ENCODE results near the gene MLH3.
A peak's percentile ranks its signal among the peaks of the same experiment; 100 is the strongest.

The MLH3 gene

DNA sequence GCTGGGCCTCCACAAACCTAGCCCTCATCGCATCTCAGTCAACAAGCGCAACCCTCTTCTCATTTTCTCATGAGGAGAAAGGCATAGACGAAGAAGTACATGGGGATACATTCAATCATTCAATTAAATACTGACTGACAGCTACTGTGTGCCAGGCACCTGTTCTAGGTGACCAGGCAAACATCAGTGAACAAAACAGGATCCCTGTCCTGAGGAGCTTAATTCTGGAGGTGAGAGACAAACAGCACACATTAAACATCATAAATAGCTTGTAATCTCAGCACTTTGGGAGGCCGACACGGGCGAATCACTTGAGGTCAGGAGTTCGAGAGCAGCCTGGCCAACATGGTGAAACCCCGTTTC, 12.9 kb upstream of the MLH3 start:
- no peak for DNase-seq

DNA sequence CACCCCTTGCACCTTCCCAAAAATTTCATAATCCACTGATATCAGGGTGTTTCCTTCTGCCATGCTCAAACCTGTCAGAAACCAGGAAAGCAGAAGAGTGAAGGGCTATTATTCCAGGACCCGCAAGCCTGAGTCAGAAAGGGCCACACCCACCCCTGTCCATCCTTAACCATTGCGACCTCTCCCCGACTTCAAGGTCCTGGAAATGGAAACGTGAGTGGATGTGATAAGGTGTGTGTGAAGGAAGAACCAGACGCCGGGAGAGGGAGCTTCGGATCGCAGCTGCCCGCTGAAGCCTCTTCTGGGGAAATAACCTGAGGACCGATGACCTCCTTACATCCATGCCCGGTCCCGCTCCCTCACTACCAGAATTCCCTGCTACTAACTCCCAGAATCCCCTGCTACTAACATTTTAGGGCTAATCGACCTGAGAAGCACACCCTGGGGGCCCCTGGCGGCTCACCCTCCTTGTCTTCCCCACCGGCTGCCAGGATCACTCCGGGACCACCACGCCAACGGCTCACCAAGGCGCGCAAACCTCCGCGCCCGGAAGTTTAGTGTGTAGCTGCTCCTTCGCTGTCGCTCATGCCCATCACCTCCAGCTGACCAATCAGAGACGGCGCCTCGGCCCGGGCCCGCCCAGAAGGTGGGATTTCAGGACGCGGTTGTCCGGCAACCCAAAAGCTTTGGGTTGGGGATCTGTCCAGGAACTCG, 12.4 kb upstream of the MLH3 start, which contains the start of gene ACYP1:
Gene ACYP1 (minus strand): TSS at position 534 of the 714 bp plus-strand sequence. CDS start 471 bp downstream, at position 63.
- peak; percentile 90 for DNase-seq

DNA sequence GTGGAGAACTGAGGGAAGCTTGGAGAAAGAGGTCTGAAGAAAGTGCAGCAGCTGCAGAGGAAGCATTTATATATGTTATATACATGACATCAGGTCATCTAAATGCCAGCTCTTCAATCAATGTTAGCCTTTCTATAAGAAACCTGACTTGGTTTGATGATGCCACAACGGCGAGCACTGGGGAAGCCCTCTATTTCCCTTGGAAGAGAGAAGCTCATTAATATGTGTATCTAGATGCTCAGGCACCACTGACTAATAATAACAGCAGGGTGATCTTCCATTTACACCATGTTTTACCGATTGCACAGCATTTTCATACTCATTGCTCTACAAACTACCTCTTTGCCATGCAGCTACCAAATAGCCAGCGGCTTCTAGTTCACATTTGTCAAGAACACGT, 11.7 kb upstream of the MLH3 start:
- no peak for DNase-seq

DNA sequence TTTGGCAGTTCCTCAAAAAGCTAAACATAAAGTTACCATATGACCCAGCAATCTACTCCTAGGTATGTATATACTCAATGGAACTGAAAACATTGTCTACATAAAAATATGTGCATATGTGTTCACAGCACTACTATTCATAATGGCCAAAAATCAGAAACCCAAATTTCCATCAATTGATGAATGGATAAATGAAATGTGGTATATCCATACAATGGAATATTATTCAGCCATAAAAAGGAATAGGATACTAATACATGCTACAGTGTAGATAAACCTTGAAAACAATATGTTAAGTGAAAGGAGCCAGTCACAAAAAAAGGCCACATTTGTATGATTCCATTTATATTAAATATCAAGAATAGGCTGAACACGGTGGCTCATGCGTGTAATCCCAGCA, 9.2 kb upstream of the MLH3 start:
- no peak for DNase-seq

DNA sequence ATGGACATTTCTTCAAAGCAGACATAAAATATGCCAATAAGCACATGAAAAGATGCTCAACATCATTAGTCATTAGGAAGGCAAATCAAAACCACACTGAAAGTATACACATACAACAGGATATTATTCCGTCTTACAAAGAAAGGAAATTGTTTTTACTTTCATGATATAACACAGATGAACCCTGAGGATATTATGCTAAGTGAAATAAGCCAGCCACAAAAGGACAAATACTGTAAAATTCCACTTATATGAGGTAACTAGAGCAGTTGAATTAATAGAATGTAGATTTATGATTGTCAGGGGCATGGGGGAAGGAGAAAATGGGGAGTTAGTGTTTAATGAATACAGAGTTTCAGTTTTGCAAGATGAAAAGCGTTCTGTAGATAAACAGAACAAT, 8.4 kb upstream of the MLH3 start:
- DNase-seq = no peak

DNA sequence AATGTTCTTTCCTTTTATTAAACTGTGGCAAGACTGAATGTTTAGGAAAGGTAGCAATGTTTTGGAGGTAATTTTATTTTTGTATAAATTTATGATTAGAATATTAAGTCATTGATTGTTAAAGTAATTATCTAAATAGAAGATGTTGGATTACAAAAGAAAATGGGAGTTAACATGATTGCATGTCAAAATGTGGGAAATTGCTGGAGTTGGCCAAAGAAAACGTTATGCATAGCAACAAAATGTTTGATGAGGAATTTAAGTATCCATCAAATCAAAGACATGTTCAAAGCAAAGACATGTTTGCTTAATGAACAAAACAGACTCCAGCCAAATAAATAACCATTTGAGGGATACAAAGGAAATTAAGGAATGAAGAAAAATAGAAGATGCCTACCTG, 3.2 kb upstream of the MLH3 start:
- no peak for DNase-seq

DNA sequence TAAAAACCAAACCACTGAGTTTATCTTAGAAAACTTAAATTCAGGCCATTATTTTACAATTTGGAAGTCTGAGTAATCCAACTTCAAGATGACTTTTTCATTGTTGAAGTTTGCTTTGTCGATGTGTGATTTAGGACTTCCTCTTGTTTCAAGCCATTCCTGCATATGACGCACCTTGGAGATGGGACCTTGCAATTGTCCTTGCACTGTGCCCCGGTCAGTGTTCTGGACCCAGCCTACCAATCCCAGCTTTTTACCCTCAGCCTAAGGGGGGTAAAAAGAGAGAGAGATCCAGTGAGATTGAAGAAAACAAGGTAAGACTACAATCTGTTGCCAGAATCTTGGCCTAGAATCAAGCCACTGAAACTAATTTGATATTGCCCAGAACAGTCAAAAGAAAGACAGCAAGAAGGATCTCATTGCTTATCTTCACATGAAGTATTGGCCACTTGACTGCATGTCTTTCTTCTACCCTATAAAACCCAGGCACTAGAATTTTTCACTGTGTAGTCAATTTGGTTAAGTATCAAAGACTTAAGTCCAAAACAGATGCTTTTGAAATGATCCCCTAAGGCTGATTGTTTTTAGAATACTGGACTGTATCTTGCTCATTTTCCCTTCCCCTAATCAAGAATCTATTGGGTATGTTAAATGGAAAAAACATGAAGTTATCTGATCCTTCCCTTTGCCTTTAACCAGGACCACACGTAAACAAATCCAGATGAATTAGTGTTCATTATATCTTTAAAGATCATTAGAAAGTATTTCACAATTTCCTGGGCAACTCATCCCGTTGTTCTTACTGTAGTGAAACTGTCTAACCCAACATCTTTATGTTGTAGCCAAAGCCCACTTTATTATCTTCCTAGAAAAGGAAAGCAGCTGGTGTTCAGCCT, 2.4 kb upstream of the MLH3 start:
- DNase-seq = no peak

DNA sequence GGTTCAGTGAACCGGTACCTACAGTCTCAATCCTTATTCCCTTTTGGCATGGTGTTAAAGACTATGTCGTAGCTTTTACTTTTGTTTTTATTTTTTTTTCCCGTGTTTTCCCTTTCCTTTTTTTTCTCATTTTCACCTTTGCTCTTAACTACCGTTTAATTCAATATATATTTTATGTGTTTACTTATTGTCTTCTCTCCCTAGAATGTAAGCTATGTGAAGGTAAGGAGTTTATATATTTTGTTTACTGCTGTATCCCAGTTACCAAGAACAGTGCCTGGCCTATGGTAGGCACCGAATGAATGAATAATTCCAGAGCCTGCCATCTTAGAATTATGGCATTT, 261 bp upstream of the MLH3 start:
- DNase-seq = no peak

DNA sequence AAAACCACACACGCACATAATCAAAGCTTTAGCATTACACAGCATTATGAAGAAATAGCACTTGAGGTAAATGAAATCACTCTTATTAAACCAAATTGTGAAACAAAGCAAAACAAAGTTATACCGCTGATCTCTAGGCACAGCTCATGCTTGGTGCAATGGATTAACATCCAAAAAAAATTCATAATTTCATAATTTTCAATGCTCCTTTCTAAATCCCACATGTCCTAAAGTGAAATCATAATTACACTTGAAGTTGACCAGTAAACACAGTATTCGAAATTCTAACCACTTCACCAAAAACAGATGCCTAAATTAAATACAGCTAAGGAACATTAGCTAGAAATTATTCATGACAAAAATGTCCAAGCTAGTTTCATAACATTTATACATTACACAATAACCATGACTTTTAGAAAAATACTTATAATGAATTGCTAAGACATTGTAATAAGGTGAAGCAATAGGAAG, 1.5 kb downstream of the MLH3 start:
- no peak for DNase-seq

DNA sequence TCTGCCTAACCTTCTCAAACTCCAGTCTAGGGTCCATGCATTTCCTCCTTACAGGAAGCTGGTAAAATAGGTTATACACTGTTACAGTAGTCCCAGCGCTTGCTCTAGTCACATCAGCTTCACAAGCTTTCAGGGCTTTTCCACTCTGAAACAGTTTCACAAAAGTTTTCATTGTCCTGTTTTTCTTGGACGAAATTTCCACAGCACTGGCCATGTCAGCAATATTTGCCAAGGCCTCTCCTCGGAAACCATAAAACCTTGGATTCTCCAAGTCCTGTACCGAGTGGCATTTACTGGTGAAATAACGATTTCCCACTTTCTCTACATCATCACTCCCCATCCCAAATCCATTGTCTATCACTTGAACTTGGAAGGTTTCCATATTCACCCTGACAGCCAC, 2.1 kb downstream of the MLH3 start:
- peak; percentile 69 for DNase-seq

DNA sequence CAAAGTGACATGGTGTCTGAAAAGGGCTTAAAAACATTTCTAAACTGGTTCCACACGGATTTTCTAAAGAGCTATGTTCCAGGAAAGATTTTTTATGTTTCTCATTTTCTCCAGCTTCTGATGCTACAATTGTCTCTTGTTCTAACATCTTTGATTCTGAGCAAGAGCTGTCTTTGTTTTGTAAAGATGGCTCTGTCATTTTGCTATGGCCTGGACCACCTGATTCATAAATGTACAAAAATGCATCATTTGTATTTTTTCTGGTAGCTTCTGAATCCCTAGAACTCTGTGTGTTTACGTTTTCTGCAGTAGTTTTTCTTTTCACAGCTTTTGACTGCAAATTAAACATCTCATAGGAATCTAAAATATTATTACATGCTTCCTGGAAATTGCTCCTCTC, 3.2 kb downstream of the MLH3 start:
- DNase-seq = peak; percentile 39

DNA sequence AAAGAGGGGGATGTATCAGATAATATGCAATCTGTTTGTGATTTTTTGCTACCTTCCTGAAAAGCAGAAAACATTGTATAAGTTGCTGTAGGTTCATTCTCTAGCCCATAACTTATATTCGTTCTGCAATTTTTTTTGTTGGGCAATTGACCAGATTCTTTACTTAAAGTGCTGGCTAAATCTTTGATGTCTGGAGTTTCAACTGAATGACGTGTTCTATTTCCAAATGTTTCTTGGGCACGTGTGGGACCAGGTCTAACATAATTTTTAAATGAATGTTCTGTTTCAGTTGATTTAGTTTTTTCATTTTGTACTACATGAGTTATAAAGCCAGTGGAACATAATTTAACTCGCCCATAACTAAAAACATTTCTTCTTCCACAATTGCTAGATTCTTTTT, 3.8 kb downstream of the MLH3 start:
- DNase-seq = no peak

DNA sequence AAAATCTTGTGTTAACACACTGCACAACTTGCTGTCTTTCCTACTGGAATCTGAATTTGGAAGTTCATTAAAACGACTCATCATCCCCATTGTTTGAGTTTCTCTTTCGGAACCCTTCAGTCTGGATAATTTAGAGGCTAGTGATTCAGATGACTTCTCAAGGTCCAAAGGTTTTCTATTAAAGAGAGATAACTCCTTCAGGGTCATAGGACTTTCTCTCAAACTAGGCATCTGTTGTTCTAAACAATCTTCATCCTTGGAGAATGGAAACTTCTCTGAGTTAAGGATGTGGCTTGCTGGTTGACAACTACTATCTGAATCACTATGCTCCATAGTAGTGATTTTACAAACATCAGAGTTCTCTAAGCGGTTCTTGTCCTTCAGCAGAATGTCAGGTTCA, 4.4 kb downstream of the MLH3 start:
- DNase-seq = no peak

DNA sequence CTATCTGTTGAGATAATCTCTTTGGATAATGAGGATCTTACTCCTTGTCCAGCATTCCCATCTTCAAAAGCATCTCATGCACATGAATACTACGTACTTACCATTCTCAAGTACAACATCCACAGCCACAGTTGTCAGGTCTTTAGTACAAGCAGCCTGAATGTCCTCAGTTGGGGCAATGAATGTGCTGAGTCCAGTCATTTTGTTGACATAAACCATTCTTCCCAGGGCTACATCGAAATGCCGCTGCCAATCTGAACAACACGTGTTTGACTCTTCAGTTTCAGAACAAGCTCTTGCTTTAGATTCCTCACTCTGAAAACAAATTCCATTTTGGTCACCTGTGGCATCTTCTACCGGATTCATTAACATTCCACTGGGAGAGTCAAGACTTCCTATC, 5.0 kb downstream of the MLH3 start:
- DNase-seq = no peak

DNA sequence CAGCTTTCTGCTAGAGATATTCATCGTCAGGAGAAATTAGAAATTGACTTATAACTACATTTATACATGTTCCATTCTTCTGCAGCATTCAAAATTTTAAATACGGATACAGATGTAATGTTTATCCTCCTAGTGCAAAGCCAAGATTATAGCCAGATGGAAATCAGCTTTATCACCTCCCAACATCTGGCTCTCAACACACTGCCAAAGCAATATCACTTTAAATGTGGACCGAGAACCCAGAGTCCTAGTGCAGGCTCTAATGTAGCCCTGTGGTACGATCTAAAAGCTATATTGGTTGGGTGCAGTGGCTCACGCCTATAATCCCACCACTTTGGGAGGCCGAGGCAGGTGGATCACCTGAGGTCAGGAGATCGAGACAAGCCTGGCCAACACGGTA, 6.5 kb downstream of the MLH3 start:
- DNase-seq = no peak

DNA sequence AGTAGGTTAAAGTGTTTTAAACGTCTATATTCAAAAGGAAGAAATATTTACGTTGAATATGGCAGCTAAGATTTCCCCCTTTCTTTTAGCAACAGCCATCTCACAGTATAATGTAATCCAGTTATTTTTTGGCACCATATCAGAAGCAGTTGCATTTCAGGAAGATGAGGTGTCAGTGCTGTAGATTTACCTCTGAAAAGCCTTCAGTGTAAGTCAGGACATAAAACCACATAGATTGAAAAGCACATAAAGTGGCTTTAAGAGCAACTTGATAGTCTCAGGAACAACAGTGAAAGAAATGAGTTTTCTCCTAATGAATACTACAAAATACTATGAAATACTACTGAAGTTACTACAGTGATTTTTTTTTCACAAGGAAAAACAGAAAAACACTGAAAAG, 6.9 kb downstream of the MLH3 start:
- DNase-seq = no peak

DNA sequence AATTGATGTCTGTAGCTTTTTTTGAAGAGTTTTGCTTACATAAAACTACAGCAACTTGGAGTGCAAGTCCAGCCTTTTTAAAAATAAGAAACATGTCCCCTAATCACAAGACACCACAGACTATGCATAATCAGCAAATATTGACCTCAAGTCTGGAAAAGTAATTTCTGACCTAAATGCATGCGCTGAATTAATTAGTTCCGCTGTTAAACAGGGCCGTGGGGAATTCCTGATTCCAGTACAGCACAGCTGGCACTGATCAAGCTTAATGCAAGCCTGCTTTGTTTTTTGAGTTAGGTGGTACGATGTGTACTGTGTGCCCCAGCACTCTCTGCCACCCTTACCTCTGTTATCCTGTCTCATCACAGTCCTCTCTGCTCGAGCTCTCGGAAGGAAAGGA, 9.2 kb downstream of the MLH3 start:
- DNase-seq = no peak

DNA sequence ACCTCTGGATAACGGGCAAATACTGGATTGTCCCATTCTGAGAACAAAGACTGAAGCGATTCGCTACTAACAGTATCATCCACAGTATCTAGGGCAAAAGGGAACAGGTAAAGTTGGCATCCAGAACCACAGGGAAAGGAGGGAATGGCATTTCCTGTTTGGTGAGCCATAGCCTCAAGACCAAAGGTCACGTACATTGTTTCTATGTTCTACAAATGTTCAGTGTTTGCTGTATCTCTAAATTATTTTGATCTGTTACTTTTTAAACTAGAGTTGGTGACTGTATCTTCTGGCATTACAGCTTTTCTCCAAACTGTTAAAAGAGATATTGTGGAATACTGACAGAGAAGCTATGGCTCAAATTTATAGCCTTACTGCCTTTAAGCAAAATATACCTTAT, 9.7 kb downstream of the MLH3 start:
- DNase-seq = no peak

DNA sequence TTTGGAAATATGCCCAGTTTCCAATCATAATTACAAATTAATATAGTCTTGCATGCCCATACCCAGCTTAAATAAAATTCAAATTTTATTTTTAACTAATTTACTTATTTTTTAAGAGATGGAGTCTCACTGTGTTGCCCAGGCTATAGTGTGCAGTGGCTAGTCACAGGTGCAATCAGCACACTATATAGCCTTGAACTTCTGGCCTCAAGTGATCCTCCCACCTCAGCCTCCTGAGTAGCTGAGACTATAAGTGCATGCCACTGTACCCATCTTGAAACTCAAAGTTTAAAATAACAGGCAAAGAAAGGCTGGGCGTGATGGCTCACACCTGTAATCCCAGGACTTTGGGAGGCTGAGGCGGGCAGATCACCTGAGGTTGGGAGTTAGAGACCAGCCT, 10.3 kb downstream of the MLH3 start:
- no peak for DNase-seq

DNA sequence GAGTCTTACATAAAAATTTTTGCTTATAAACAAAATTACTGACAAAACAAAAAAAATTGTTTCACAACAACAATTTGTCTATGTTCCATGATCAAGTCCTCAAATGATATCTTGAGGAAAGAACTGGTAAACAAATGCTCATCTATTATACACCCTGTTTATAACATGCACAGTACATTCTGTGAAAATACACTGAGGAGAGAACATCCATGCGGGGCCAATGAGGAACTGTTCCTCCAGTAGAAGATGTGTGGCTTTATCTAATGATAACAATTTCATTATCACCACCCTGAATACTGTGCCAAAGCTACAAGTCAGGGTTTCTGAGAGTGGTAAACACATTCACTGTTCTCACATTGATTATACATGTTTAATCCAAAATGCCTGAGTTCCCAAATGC, 10.8 kb downstream of the MLH3 start:
- DNase-seq = no peak

DNA sequence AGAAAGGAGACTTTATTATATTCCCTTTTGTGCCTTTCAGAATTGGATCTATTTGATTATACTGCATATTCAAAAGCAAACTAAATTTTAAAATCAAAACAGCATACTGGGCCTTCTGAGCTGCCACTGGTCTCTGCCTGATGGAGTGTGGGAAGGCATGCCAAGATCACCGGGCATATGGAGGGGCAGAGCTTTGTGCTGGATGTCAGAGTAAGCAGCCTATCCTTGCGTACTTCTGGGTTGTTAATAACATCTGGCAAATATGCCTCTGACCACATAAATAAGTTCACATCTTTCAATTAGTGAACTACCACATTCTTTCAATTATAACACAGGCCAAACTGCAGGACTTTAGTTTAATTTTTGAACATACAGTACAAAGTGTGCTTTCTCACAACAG, 18.3 kb downstream of the MLH3 start:
- no peak for DNase-seq

DNA sequence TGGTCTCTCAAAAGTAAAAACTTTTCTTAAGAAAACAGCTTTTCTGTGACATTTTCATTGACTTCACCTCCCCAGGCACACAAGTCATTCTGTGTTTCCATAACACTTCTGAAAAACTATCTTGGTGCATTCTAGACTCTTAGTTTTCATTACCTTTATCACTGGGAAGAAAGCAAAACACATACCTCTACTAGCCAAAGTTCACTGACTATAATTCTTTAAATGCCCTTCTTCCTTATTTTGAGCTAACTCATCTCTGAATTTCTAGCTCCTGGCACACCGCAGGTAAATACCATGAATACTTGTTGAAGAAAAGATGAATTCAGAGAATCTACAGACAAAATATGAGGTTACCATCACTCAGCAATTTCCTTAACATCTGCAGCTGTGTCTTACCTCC, 21.1 kb downstream of the MLH3 start:
- DNase-seq = no peak

DNA sequence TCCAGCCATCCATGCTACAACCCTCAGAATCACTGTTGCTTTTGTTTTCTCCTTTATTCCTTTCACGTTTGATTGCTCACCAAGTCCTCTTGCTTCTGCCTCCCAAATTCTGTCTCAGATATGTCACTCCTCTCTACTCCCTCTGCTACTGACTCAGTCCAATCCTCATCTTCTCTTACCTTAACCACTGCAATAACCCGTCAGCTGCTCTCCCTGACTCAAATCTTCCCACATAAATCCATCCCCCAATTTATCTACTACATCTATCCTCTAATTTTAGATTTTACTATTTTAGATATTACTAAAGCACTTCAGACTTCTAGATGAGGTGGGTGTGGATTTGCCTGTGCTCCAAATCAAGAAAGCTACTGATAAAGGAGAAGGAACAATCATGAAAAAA, 25.4 kb downstream of the MLH3 start:
- DNase-seq = no peak

DNA sequence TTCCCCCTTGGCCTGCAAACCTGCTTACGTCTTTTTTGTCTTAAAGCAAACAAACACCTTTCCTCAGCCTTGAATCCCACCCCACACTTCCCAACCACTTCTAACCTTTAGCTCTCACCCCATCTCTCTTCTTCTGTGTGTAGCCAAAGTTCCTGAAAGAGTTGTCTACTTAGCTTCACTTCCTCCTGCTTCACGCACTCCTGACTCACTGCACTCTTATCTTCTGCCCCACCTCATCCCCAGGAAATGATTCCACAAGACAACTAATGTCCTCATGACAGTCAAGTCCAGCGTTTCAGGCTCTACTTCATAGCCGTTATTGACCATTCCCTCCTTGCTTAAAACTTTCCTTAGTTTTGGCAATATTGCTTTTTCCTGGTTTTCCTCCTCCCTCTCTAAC, 26.2 kb downstream of the MLH3 start:
- DNase-seq = no peak

DNA sequence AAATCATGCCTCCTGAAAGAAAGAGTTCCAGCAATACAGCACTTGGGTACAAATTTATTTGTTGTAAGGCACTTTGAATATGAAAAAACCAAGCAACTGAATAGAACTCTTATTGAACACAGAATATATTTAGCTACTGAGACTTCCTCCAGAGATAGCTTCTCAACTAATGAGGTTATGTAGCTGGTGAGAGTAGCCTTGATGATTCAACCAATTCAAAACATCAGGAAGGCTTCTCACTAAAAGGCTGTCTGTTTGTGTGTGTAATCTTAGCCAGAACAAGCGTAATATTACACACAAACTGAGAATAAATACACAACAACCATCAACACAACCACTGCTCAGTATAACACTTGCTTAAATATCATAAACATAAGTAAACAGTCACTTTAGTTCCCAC, 28.2 kb downstream of the MLH3 start:
- no peak for DNase-seq

All from midbrain (tissue), 1 donor.